GM21528 (cell line): Measurements from ENCODE around the gene MACROH2A1.
"Not testable (repeated sequence)": the region's sequence is repeated elsewhere in the genome, so short reads cannot be mapped to it uniquely, and the experiment has no call there.

Experiments
- ATAC-seq: cut with Tn5 transposase; IDR thresholded peaks from one replicate; pipeline ENCODE4 v1.9.1; 2021; ENCODE audit warnings: mild to moderate bottlenecking, moderate library complexity; ENCODE audit not compliant: unreplicated experiment, low FRiP score

The MACROH2A1 gene

DNA sequence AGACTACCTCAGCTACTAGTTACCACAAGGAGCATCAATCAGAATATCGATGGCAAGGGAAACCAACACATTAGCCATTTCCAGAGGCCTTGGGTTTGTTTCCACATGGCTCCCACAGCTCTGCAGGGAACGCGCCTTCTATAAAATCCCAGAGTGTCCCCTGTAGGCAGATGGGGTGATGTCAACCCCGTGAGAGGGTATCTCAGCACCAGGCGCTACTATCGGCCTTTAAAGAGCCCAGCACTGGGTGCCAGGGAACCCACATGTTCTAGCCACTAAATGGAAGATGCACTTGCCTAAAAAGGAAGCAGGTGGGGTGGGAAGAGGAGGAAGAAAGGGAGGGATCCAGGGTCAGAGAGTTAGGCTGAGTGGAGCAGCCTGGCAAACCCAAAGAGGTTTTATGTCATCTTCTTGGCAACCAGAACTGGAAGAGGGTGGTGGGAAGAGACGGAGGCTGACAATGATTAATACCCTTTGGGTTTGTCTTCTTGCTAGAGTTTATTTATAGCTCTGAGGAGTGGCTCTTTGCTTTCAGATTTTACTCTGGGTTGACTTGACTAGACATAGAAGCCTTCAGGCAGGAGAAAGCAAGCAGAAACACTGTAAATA lies 19.9 kb downstream of the MACROH2A1 start:
- no peak for ATAC-seq

DNA sequence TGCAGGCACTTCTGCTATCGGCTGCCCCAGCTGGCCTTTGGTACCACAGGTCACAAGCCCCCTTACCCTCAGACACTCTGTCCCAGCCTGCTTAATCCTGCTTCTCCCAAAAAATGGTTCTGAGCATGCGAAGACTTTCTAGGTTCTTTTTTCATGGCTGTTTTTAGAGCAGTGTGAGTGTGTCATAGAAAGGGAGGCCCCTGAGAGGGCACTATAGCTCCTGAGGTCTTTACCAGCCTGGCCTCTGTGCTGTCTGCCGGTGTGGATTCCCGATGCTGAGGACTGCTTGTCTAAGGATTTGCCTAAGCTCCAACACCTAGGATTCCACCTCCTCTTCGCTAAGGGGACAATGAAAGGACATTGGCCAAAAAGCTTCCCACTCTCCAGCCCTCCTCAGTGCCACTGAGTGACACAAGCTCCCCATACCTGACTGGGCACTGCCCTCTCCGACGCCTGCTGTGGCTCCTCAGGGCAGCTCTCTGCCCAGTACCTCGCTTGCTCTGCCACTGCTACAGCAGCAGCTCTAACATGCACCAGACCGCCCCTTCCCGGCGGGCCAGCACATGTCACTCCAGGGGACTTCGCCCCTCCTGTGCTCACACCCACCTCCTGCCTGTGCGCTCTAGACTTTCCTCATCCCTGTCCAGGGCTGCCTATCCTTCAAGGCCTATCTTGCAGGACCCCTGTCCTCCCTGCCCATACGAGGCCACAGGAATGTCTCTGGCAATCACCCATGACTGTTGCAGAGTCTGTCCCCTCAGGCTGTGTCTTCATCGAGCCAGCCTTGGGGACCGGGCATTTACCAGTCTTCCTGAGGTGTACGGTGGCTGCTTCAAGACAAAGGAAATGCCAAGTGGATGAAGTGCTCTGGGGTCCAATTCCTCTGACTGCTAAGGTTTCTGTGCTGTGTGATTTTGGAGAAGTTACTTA lies 21.0 kb downstream of the MACROH2A1 start:
- ATAC-seq, result no peak

DNA sequence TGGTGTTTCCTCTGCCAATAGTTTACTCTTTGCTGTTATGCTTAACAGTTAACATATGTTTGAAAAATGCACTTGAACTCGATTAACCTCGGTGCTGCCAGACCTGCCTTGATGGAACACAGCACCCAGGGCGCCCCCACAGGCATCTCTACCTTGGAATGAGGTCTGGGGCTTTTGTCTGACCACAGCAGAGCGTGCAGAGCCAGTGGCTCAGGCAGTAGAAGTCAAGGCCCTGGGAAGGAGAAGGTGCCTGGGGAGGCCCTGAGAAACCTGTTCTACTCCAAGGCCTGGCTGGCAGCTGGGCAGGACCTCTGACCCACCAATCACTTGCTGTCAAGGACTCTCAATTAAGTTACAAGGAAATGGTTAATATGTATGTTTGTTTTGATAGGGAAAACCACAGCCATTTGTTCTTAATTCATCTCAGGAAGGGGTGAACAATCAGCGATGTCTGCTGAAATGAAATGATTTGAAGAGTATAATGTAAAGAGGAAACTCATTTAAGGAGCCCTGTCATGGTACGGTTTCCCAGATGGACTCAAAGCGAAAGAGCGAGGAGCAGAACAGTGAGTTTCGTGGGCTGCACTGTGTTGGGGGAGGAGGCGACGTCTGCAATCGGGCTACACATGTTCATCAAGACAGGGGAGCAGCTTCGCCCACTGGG lies 21.9 kb downstream of the MACROH2A1 start:
- peak; percentile 73 for ATAC-seq

DNA sequence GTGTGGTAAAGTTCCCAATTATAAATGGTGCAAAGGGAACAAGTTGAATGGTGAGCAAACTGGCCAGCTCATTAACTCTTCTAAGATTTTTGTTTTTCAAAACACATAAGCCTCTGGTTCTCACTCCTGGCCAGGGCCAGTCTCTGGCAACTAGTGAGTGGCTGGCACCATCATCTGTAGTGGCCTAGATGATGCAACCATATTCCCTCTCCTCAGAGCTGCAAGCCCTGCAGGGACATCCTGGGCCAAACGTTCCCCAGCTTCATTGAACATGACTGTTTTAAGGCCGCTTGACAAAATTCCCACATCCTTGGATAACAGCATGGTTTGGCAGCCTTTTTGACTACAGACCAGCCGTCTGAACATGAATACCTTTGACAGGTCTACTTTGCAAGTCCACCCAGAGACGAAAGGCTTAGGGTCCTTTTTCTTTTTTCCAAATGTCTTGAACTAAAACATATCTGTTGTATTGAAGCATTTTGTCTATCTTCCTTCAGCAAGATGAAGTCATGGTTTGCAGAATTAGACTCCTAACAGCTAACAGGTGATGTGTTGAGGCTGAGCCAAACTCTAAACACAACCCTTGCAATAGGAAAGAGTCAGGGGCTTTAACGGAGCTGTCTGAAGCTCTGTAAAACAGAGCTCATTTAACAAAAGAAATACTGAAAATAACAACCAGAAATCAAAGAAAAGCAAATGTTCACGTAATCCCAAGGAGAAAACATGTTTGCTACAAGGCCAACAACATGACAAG lies 23.8 kb downstream of the MACROH2A1 start:
- ATAC-seq, result no peak

DNA sequence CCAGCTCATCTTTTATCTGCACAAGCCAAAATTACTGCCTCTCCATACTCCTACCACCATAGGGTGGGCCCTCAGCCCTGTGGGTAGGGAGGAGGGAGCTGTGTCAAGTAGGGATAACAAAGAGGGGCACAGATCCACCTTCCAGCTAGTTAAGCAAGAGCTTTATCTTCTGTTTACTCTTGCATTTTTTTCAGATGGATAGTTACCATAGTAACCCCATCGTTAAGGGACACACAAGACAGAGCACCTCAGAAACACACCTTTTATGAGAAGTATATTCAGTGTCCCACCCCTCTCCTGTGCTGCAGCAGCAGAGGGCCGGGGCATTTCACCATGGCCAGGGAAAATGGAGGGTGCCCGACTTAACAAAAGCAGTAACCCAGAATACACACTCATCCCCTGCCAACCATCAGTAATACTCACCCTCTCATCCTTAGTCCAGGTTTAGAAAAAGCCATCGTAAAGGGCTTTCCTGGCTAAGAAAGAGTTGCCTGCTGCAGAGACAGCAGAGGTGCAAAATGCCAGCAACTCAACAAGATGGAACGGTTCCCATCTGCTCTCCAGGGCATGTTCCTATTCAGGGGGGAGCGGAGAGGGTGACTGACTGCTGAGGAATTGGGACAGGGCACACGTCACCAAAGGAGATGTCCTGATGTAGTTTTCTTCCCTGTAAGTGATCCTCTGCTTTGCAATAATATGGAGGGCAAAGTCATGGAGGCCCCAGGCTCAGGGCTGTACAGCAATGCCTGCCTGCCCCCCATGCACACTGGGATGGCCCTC lies 25.1 kb downstream of the MACROH2A1 start:
- no peak for ATAC-seq

GRCh38 chr5:135372654-135373381 lies 26.2 kb downstream of the MACROH2A1 start:
- ATAC-seq, result no peak

DNA sequence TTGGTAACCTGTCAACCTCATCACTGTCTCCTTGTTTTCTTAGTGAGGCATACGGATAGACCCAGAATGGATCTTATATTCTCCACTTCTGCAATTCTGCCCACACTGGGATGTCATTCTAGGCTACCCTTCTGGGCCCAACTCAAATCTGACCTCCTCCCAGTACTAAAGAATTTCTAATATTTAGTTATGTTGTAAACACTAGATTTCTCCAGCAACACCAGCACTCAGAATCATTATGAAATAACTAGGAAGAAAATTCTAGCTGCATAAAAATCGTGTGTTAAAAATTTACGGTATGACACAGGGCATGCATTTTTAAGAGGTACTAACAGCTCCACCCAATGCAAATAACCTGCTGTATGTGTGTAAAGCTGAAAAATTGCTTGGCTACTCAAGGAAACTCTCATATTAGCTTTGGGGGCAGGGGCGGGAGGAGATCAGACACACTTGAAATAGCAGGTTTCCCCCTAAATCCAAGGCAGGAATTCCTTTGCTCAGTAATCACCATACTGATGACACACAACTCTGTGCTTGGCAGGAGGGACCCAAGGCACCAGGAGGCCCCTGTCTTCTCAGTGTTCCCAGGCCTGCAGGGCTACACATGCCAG lies 27.3 kb downstream of the MACROH2A1 start:
- ATAC-seq, result no peak

- no peak for ATAC-seq
These were observed 29.1 kb downstream of the MACROH2A1 start for GRCh38 chr5:135369952-135370351.

DNA sequence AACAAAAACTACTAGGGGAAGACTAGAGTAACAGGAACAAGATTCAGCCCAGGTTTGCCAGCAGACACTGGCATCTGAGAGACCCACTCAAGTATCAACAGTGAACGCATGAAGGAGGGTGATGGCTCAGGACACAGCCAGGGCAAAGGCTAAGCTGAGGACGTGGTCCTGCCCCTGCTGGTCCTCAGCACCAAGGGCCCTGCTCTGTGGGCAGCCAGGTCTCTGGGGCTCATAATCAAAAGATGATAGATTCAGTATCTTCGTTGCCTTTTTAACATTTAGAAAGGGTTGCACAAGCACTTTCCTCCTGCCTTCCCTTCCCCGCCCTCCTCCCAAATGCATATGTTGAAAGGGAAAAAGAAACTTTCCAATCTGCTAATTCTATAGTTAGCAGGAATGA lies 31.5 kb downstream of the MACROH2A1 start:
- no peak for ATAC-seq

GRCh38 chr5:135367076-135367475 lies 32.0 kb downstream of the MACROH2A1 start:
- no peak for ATAC-seq

GRCh38 chr5:135365281-135365680 lies 33.8 kb downstream of the MACROH2A1 start:
- ATAC-seq, result no peak

DNA sequence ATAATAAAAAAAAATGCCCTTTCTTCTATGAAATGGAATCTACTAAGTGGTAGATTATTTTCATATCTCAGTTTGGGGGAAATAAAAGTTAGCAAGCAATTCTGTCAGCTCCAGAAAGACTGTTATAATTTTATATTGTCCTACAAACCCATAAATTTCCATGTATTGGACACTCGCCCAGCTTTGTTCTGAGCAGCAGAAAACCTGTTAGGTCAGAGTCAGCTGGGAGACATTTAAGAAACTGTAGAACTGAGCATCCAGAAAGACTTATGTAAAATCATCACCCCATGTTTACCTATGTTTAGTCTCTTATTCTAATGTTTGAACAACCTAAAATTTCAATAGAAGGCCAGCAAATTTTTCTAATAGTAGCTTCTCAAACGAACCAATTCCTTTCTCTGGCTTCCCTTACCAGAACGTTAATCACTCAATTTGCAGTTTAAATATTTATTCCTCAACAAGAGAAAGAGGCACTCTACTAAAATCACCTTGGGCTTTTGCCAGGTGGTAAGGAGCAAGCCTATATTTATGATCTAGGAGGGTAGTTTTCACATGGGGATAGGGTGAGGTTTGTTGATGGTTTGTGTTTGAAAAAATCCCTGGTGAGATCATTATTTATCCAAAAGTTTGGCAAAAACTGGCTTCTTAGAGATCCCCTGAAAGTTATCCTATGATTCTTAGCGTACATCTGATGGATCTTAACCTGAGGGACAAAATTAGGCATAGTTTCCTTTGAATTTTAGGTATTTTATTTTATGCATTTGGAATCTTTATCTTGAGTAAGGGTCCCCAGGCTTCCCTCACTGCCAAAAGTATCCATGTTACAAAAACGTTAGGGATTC lies 34.4 kb downstream of the MACROH2A1 start:
- no peak for ATAC-seq

- not testable (repeated sequence) for ATAC-seq
These were observed 35.7 kb downstream of the MACROH2A1 start for GRCh38 chr5:135363342-135363741.

GRCh38 chr5:135362102-135362501 lies 36.9 kb downstream of the MACROH2A1 start:
- ATAC-seq, result no peak

GRCh38 chr5:135360278-135361274 lies 38.5 kb downstream of the MACROH2A1 start:
- ATAC-seq, result no peak

DNA sequence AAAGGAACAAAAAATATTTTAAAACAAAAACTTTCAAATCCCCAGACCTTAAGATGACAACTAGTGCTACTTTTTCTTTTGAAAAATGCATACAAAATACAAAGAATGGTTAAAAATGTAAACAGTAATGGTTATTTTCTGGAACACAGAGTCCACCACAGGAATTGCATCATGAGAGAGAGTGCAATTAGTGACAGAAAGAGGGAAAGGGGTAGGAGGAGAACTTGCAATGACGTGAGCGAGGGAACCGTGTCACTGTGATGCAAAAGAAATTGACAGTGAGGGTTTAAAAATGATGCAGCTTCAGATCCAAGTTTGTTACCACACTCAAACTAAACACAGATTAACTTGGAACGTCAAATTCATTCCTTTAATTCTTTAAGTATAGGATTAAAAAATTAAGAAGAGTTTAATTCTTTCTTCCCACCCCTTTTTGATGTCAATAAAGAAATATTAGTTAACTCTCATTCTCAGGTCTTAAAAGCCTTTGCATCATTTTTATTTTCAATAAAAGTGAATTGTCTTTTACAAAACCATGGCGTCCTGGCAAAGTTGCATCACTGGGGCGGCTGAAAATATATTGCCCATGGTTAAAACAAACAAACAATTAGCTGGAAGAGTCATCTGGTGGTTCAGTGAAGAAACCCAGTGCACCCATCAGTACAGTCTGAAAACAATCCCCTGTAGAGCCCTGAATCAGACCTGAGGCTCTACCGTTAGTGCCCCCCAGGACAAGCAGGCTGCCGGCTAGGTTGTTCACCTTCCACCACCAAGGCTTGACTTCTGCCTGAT lies 39.5 kb downstream of the MACROH2A1 start:
- ATAC-seq, result no peak
